DOHH2 (cell line): ENCODE measurements around the gene FUT1.

Experiments used
- H3F3A ChIP-seq: fragments of 200-600 bp; sonication (generic), shearing (Covaris generic); 2 replicates; pipeline ENCODE4 v1.6.0; 2016; ENCODE audit warnings: antibody characterized with exemption, mild to moderate bottlenecking; ENCODE audit not compliant: control insufficient read depth, insufficient read depth
- H3K27ac ChIP-seq: fragments of 200-600 bp; sonication (generic); 2 replicates; pipeline ENCODE4 v1.5.1; 2014; ENCODE audit warnings: low read depth, mild to moderate bottlenecking, low read length, moderate library complexity
- H3K27me3 ChIP-seq: fragments of 200-600 bp; sonication (generic); 2 replicates; pipeline ENCODE4 v1.6.1; 2014; ENCODE audit warnings: mild to moderate bottlenecking, low read length, mixed read lengths; ENCODE audit not compliant: control insufficient read depth
- H3K36me3 ChIP-seq: fragments of 200-600 bp; sonication (generic); 2 replicates; pipeline ENCODE4 v1.6.1; 2014; ENCODE audit warnings: mild to moderate bottlenecking, low read length, moderate library complexity, mixed read lengths; ENCODE audit not compliant: control insufficient read depth
- H3K4me1 ChIP-seq: fragments of 200-600 bp; sonication (generic); 2 replicates; pipeline ENCODE4 v1.6.1; 2014; ENCODE audit warnings: mild to moderate bottlenecking, low read length, mixed read lengths; ENCODE audit not compliant: control insufficient read depth
- H3K4me2 ChIP-seq: fragments of 200-600 bp; sonication (generic); 2 replicates; pipeline ENCODE4 v1.6.0; 2014; ENCODE audit warnings: mild to moderate bottlenecking, low read length, moderate library complexity
- H3K4me3 ChIP-seq: fragments of 200-600 bp; sonication (generic); 2 replicates; pipeline ENCODE4 v1.5.1; 2014; ENCODE audit warnings: mild to moderate bottlenecking, low read length, mixed read lengths
- H3K79me2 ChIP-seq: fragments of 200-600 bp; sonication (generic); 2 replicates; pipeline ENCODE4 v1.6.1; 2014; ENCODE audit warnings: mild to moderate bottlenecking, low read length, mixed read lengths; ENCODE audit not compliant: control insufficient read depth
- H3K9me2 ChIP-seq: fragments of 200-600 bp; sonication (generic); replicated peaks from 2 replicates; pipeline ENCODE4 v1.6.1; 2014; ENCODE audit warnings: mild to moderate bottlenecking, low read length, mixed read lengths; ENCODE audit not compliant: control insufficient read depth
- H3K9me3 ChIP-seq: fragments of 200-600 bp; sonication (generic); 2 replicates; pipeline ENCODE4 v1.6.1; 2014; ENCODE audit warnings: antibody characterized with exemption, low read length, mixed read lengths; ENCODE audit not compliant: control insufficient read depth, insufficient read depth
- H4K20me1 ChIP-seq: fragments of 200-600 bp; sonication (generic); 2 replicates; pipeline ENCODE4 v1.6.0; 2014; ENCODE audit warnings: low read depth, mild to moderate bottlenecking, antibody characterized with exemption, low read length, moderate library complexity; ENCODE audit not compliant: control insufficient read depth, insufficient read depth
- CTCF ChIP-seq: fragments of 200-600 bp; sonication (generic); IDR thresholded peaks from one replicate; pipeline ENCODE4 v1.5.1; 2014; ENCODE audit warnings: antibody characterized with exemption, mild to moderate bottlenecking, low read depth, low read length; ENCODE audit not compliant: poor library complexity, severe bottlenecking
- EZH2phosphoT487 ChIP-seq: fragments of 200-600 bp; sonication (generic); IDR thresholded peaks from 2 replicates; pipeline ENCODE4 v1.6.1; 2017; ENCODE audit warnings: borderline replicate concordance, mild to moderate bottlenecking, antibody characterized with exemption, low read length, moderate library complexity, mixed read lengths

FUT1 gene

GRCh38 chr19:48750351-48750750 lies 2.1 kb downstream of the FUT1 start:
- Histone ChIP-seq H3K27ac (no peak overlapping the region), H3K4me2 (no peak overlapping the region), H3K36me3 (no peaks in the 10 kb centered on the region), H3K27me3 (peaks cover 12% of the 10 kb centered on the region), H3F3A (0 out of 2 replicates have a peak, but pooled peaks cover 2% of the 10 kb centered on the region), H3K79me2 (no peaks in the 10 kb centered on the region), H3K4me3 (no peak overlapping the region), H3K9me3 (no peaks in the 10 kb centered on the region), H3K9me2 (no peaks in the 10 kb centered on the region), H3K4me1 (peaks cover 25% of the 10 kb centered on the region), H4K20me1 (no peaks in the 10 kb centered on the region)
- TF ChIP-seq CTCF (no peak), EZH2phosphoT487 (no peak)

- Histone ChIP-seq H3K9me2 (no peaks in the 10 kb centered on the region), H3K4me2 (no peak overlapping the region), H3K79me2 (no peaks in the 10 kb centered on the region), H3K9me3 (no peaks in the 10 kb centered on the region), H4K20me1 (no peaks in the 10 kb centered on the region), H3K36me3 (no peaks in the 10 kb centered on the region), H3K4me1 (peaks cover 25% of the 10 kb centered on the region), H3K27me3 (peaks cover 11% of the 10 kb centered on the region), H3K4me3 (no peak overlapping the region), H3F3A (0 out of 2 replicates have a peak, but pooled peaks cover 2% of the 10 kb centered on the region), H3K27ac (no peak overlapping the region)
- no peak for TF ChIP-seq CTCF
- no peak for TF ChIP-seq EZH2phosphoT487
Observed at GRCh38 chr19:48749571-48750198, 2.8 kb downstream of the FUT1 start.

- Histone ChIP-seq H3K4me3 (no peak within 1 kb of the TSS), H3K9me3 (no peaks in the 10 kb centered on the region), H3K36me3 (no peaks in the 10 kb centered on the region), H3F3A (no peaks in the 10 kb centered on the region), H3K79me2 (no peaks in the 10 kb centered on the region), H3K4me1 (peaks cover 10% of the 10 kb centered on the region), H3K27me3 (peaks cover under 1% of the 10 kb centered on the region; the same call in 1 of the 2 replicates), H3K4me2 (no peak within 1 kb of the TSS), H4K20me1 (no peaks in the 10 kb centered on the region), H3K27ac (no peak within 1 kb of the TSS), H3K9me2 (no peaks in the 10 kb centered on the region)
- no peak for TF ChIP-seq CTCF
Observed at GRCh38 chr19:48746738-48747575, 5.5 kb downstream of the FUT1 start, which contains the start of gene IZUMO1. TSS of gene IZUMO1 (minus strand) at chr19:48746909. CDS start at chr19:48745859, 1,050 bp downstream.
